ENCODE data around the gene SPRTN.

- TF ChIP-seq CTCF (IDR thresholded peaks at IDR 0.05; ENCODE audit: low read depth, low read length, missing input control) (no peak), TAF1 (conservative IDR thresholded peaks at IDR 0.05) (peak; percentile 97)
Measured at GRCh38 chr1:231337472-231338269, 422 bp upstream of the SPRTN start, which contains the start of gene EXOC8.
